22Rv1 (cell line): ENCODE measurements around the gene CAMSAP1.

Experiments used
- CTCF ChIP-seq: fragments of 450-650 bp; IDR thresholded peaks from 2 replicates; pipeline ENCODE4 v1.5.1; 2017; ENCODE audit warnings: mild to moderate bottlenecking
- ZFX ChIP-seq: fragments of 450-650 bp; IDR thresholded peaks from 2 replicates; pipeline ENCODE4 v1.6.1; 2017; ENCODE audit warnings: antibody characterized with exemption, borderline replicate concordance

GRCh38 chr9:135803441-135803840 lies 103.9 kb downstream of the CAMSAP1 start:
- TF ChIP-seq CTCF (no peak), ZFX (no peak)
